GM10266 (cell line): ENCODE data around the gene UNC5C.
"Not testable (repeated sequence)": the region's sequence is repeated elsewhere in the genome, so short reads cannot be mapped to it uniquely, and the experiment has no call there.

Experiments used
- DNase-seq: peaks from one replicate; pipeline ENCODE4 v3.0.0; 2012; ENCODE audit errors: extremely low spot score
- CTCF ChIP-seq: IDR thresholded peaks from 2 replicates; pipeline ENCODE4 v1.5.1; 2012; ENCODE audit warnings: mild to moderate bottlenecking, low read depth; ENCODE audit not compliant: control insufficient read depth, insufficient read depth; ENCODE audit errors: missing control alignments

UNC5C gene

GRCh38 chr4:95180531-95181242 lies 368.1 kb downstream of the UNC5C start:
- TF ChIP-seq CTCF, result no peak
- DNase-seq, result no peak

GRCh38 chr4:95178938-95179337 lies 369.8 kb downstream of the UNC5C start:
- no peak for TF ChIP-seq CTCF
- no peak for DNase-seq

- DNase-seq, result not testable (repeated sequence)
These were observed 377.4 kb downstream of the UNC5C start for GRCh38 chr4:95171377-95171776.

GRCh38 chr4:95170176-95170575 lies 378.6 kb downstream of the UNC5C start:
- no peak for TF ChIP-seq CTCF
- DNase-seq, result no peak

- TF ChIP-seq CTCF, result no peak
- DNase-seq, result no peak
These were observed 381.0 kb downstream of the UNC5C start for GRCh38 chr4:95167805-95168204.

- TF ChIP-seq CTCF, result peak; percentile 69
- peak; percentile 41 for DNase-seq
These were observed 382.7 kb downstream of the UNC5C start for GRCh38 chr4:95165926-95166524.

- no peak for DNase-seq
- TF ChIP-seq CTCF, result no peak
These were observed 385.9 kb downstream of the UNC5C start for GRCh38 chr4:95162867-95163266.
